Measurements from ENCODE around the gene TERT.
A peak's percentile ranks its signal among the peaks of the same experiment; 100 is the strongest.

TERT gene

GRCh38 chr5:1255081-1255561 lies 39.7 kb downstream of the TERT start:
- peak; percentile 18 for DNase-seq

- DNase-seq = no peak
Observed at GRCh38 chr5:1254196-1254595, 40.7 kb downstream of the TERT start.

- no peak for DNase-seq
Observed at GRCh38 chr5:1253456-1254105, 41.3 kb downstream of the TERT start.

- no peak for DNase-seq
Observed at GRCh38 chr5:1252681-1253080, 42.2 kb downstream of the TERT start.

GRCh38 chr5:1251678-1252580 lies 42.9 kb downstream of the TERT start:
- no peak for DNase-seq

- DNase-seq = no peak
Observed at GRCh38 chr5:1249366-1250280, 45.2 kb downstream of the TERT start.

GRCh38 chr5:1247811-1248210 lies 47.1 kb downstream of the TERT start:
- no peak for DNase-seq

- DNase-seq = no peak
Observed at GRCh38 chr5:1246711-1247431, 48.0 kb downstream of the TERT start.

GRCh38 chr5:1245905-1246576 lies 48.8 kb downstream of the TERT start:
- no peak for DNase-seq

GRCh38 chr5:1244976-1245375 lies 49.9 kb downstream of the TERT start:
- no peak for DNase-seq

GRCh38 chr5:1244255-1244654 lies 50.6 kb downstream of the TERT start:
- DNase-seq = no peak

- no peak for DNase-seq
Observed at GRCh38 chr5:1243487-1244130, 51.3 kb downstream of the TERT start.

- DNase-seq = no peak
Observed at GRCh38 chr5:1242733-1243486, 52.0 kb downstream of the TERT start.

GRCh38 chr5:1241509-1242080 lies 53.3 kb downstream of the TERT start:
- DNase-seq = no peak

- no peak for DNase-seq
Observed at GRCh38 chr5:1240496-1241260, 54.2 kb downstream of the TERT start.

GRCh38 chr5:1239505-1240251 lies 55.2 kb downstream of the TERT start:
- DNase-seq = no peak

- no peak for DNase-seq
Observed at GRCh38 chr5:1235838-1236237, 59.0 kb downstream of the TERT start.

- DNase-seq = no peak
Observed at GRCh38 chr5:1235379-1235778, 59.5 kb downstream of the TERT start.

Data from effector CD8-positive, alpha-beta T cell (primary cell).